Thymus (tissue), 11 donors: ENCODE measurements around the gene CTNNA1. TPM values are rescaled to one million over a fixed set of nuclear protein-coding genes. Genes with fewer than 3 reads are reported as not detected.
"Not testable (repeated sequence)": the region's sequence is repeated elsewhere in the genome, so short reads cannot be mapped to it uniquely, and the experiment has no call there.

Source experiments
- DNase-seq, 9 donors: peaks; one replicate each; pipeline ENCODE4 v3.0.0-alpha.2; 2013; ENCODE audit warnings: low spot score in 9 of 9, low read depth in 6 of 9, missing footprints in 1 of 9
- H3K27ac ChIP-seq, 2 donors: one replicate each; pipeline ENCODE4 v1.5.1; 2013; ENCODE audit warnings: control low read depth in 1 of 2, low read depth in 1 of 2, low read length in 1 of 2, mild to moderate bottlenecking in 1 of 2, moderate library complexity in 1 of 2
- H3K27me3 ChIP-seq, 2 donors: one replicate each; pipeline ENCODE4 v1.5.1; 2013; ENCODE audit warnings: low read length in 1 of 2; ENCODE audit not compliant: control insufficient read depth in 2 of 2, insufficient read depth in 1 of 2
- H3K36me3 ChIP-seq, 2 donors: one replicate each; pipeline ENCODE4 v1.5.1; 2013; ENCODE audit warnings: low read length in 1 of 2, mild to moderate bottlenecking in 1 of 2, moderate library complexity in 1 of 2; ENCODE audit not compliant: control insufficient read depth in 2 of 2, insufficient read depth in 2 of 2
- H3K4me1 ChIP-seq, 2 donors: one replicate each; pipeline ENCODE4 v1.5.1; 2013; ENCODE audit warnings: low read length in 2 of 2; ENCODE audit not compliant: control insufficient read depth in 2 of 2, insufficient read depth in 2 of 2
- H3K4me3 ChIP-seq, 2 donors: one replicate each; pipeline ENCODE4 v1.5.1; 2013; ENCODE audit warnings: low read length in 2 of 2, control low read depth in 1 of 2, mild to moderate bottlenecking in 1 of 2
- H3K9me3 ChIP-seq, 2 donors: one replicate each; pipeline ENCODE4 v1.5.1; 2013; ENCODE audit warnings: low read length in 1 of 2, mild to moderate bottlenecking in 1 of 2; ENCODE audit not compliant: control insufficient read depth in 2 of 2, insufficient read depth in 1 of 2
- WGBS: extraction: QIAGEN DNeasy Blood & Tissue Kit; methylation state at CpG from one replicate; pipeline ENCODE4 v1.1.7; 2013; 5-methylcytosine and 5-hydroxymethylcytosine counted together
- polyA plus RNA-seq: library from polyadenylated mRNA; stranded (reverse); fragments of 200-250 nt; gene quantifications from one replicate; pipeline ENCODE4 v1.2.3, GENCODE V29; 2013
- total RNA-seq: library from RNA; stranded (reverse); fragments of 120-200 nt; gene quantifications from one replicate; pipeline ENCODE4 v1.2.4, GENCODE V29; 2013
- donor health status: healthy.

CTNNA1 gene
- total and polyA plus RNA-seq, 2 donors = 53.4 to 67.1 TPM

DNA sequence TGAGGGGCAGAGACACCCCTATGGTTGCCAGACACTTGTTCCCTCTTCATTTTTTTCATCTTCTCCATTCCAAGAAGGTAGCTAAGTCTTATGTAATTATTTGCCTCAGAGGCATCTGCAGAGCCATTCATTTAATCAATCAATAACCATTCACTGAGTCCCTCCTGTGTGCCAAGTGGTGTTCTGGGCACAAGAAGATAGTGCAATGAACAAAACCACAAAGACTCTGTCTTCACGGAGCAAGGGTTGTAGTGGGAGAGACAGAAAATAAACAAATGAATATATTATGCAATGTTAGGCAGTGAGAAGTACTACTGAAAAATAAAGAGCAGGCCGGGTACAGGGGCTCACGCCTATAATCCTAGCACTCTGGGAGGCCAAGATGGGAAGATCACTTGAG is 41.4 kb upstream of the CTNNA1 start:
- H3K27ac ChIP-seq = no peak overlapping the region
- no peak for DNase-seq
- H3K9me3 ChIP-seq = no peaks in the 10 kb centered on the region
- 87% methylated on average over 3 of the region's 3 CpGs for WGBS
- no peaks in the 10 kb centered on the region for H3K36me3 ChIP-seq
- H3K4me1 ChIP-seq = no peaks in the 10 kb centered on the region
- no peak overlapping the region for H3K4me3 ChIP-seq
- peaks cover 0 to 28% of the 10 kb centered on the region in 2 donors for H3K27me3 ChIP-seq

- peaks cover 0 to 26% of the 10 kb centered on the region in 2 donors for H3K27me3 ChIP-seq
- no peaks in the 10 kb centered on the region for H3K36me3 ChIP-seq
- no peaks in the 10 kb centered on the region for H3K4me1 ChIP-seq
- no peak for DNase-seq
- H3K9me3 ChIP-seq = no peaks in the 10 kb centered on the region
- no peak overlapping the region for H3K4me3 ChIP-seq
- 89% methylated on average over 8 of the region's 8 CpGs for whole genome bisulfite sequencing
- H3K27ac ChIP-seq = no peak overlapping the region
Measured at GRCh38 chr5:138712324-138712723, 40.9 kb upstream of the CTNNA1 start.

- DNase-seq = no peak
- Histone ChIP-seq H3K4me3 (no peak overlapping the region), H3K4me1 (no peaks in the 10 kb centered on the region), H3K27me3 (peaks cover 0 to 22% of the 10 kb centered on the region in 2 donors), H3K9me3 (no peaks in the 10 kb centered on the region), H3K27ac (no peak overlapping the region), H3K36me3 (no peaks in the 10 kb centered on the region)
- WGBS = 74% methylated on average over 5 of the region's 5 CpGs
Measured at GRCh38 chr5:138712791-138713190, 40.4 kb upstream of the CTNNA1 start.

GRCh38 chr5:138713247-138713646 is 40.0 kb upstream of the CTNNA1 start:
- H3K4me1 ChIP-seq = no peaks in the 10 kb centered on the region
- peaks cover 0 to 22% of the 10 kb centered on the region in 2 donors for H3K27me3 ChIP-seq
- H3K27ac ChIP-seq = no peak overlapping the region
- H3K9me3 ChIP-seq = no peaks in the 10 kb centered on the region
- no peak for DNase-seq
- H3K36me3 ChIP-seq = no peaks in the 10 kb centered on the region
- H3K4me3 ChIP-seq = no peak overlapping the region

- no peak overlapping the region for H3K4me3 ChIP-seq
- WGBS = 78% methylated on average over 3 of the region's 3 CpGs
- no peak overlapping the region for H3K27ac ChIP-seq
- DNase-seq = no peak
- no peaks in the 10 kb centered on the region for H3K36me3 ChIP-seq
- H3K4me1 ChIP-seq = no peaks in the 10 kb centered on the region
- peaks cover 0 to 12% of the 10 kb centered on the region in 2 donors for H3K27me3 ChIP-seq
- no peaks in the 10 kb centered on the region for H3K9me3 ChIP-seq
Measured at GRCh38 chr5:138714694-138715093, 38.5 kb upstream of the CTNNA1 start.

DNA sequence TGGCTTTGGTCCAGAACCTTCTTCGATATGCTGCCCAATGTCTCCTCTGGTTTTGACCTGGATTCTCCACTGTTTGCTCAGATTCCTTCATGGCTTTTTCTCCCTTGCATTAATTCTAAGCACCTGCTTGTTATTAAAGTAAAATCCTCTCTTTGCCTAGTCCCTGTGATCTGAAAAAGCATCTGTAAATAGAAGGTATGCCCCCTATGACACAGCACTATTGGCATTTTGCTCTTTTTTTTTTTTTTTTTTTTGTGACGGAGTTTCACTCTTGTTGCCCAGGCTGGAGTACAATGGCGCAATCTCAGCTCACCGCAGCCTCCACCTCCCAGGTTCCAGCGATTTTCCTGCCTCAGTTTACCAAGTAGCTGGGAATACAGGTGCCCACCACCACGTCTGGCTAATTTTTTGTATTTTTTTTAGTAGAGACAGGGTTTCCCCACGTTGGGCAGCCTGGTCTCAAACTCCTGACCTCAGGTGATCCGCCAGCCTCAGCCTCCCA is 37.2 kb upstream of the CTNNA1 start:
- H3K4me1 ChIP-seq, H3K27ac ChIP-seq: not testable (repeated sequence)
- WGBS = 84% methylated on average over 8 of the region's 8 CpGs

DNA sequence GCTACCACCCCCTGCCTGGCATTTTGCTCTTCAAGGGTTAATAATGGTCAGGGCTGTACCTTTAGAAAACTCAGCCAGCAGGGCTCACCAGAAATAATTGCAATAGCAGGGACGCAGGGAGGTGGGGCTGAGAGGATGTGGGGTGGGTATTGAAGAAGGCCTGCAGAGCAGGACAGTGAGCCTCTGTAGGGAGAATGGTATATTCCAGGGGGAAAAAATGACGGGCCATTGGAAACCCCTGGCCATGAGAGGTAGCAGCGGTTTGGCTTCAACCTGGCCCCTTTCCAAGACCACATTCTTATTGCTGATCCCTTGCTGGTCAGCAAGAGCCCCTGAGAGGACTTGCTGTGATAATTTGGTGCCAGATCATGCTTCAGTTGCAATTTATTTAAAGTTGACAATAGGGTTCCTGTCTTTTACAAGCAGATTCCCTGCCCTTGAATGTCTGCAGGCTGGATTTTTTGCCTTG is 36.7 kb upstream of the CTNNA1 start:
- Histone ChIP-seq H3K9me3 (peaks cover 0 to 3% of the 10 kb centered on the region in 2 donors), H3K27ac (no peak overlapping the region), H3K36me3 (no peaks in the 10 kb centered on the region), H3K27me3 (peaks cover 0 to 13% of the 10 kb centered on the region in 2 donors), H3K4me1 (no peaks in the 10 kb centered on the region), H3K4me3 (no peak overlapping the region)
- 70% methylated on average over 3 of the region's 3 CpGs for WGBS
- DNase-seq = no peak

More for the DNA sequence above, 37.2 kb upstream of the CTNNA1 start:
- not testable (repeated sequence) for DNase-seq, H3K36me3 ChIP-seq, H3K4me3 ChIP-seq, H3K9me3 ChIP-seq
- peaks cover 0 to 15% of the 10 kb centered on the region in 2 donors for H3K27me3 ChIP-seq

DNA sequence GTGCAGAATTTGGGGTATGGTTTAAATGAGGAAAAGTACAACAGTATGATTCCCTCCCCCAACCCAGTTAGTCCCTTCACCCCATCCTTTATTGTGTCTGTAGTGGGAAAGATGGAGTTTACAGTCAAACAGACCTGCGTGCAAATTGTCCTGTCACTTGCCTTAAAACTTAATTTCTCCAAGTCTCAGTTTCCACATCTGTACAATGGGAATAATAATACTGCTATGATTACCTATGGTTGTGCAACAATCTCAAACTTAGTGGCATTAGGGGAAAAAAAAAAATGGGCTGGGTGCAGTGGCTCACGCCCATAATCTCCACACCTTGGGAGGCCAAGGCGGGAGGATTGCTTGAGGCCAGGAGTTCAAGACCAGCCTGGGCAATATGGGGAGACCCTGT is 35.8 kb upstream of the CTNNA1 start:
- Histone ChIP-seq H3K4me3 (no peak overlapping the region), H3K9me3 (peaks cover 0 to 3% of the 10 kb centered on the region in 2 donors), H3K4me1 (peaks cover 2 to 8% of the 10 kb centered on the region in 2 donors), H3K27ac (no peak overlapping the region), H3K27me3 (peaks cover 0 to 11% of the 10 kb centered on the region in 2 donors), H3K36me3 (no peaks in the 10 kb centered on the region)
- WGBS = 98% methylated on average over 3 of the region's 3 CpGs
- DNase-seq = no peak

GRCh38 chr5:138719811-138720210 is 33.4 kb upstream of the CTNNA1 start:
- WGBS = 88% methylated on average over 2 of the region's 2 CpGs
- no peaks in the 10 kb centered on the region for H3K36me3 ChIP-seq
- H3K27me3 ChIP-seq = peaks cover 0 to 18% of the 10 kb centered on the region in 2 donors
- H3K9me3 ChIP-seq = peaks cover 0 to 3% of the 10 kb centered on the region in 2 donors
- H3K27ac ChIP-seq = no peak overlapping the region
- peaks cover 4 to 14% of the 10 kb centered on the region in 2 donors for H3K4me1 ChIP-seq
- DNase-seq = no peak
- no peak overlapping the region for H3K4me3 ChIP-seq
